GM18507 (cell line): ENCODE measurements around the gene TTLL11.
"Not testable (repeated sequence)": the region's sequence is repeated elsewhere in the genome, so short reads cannot be mapped to it uniquely, and the experiment has no call there.

ENCODE experiments used
- DNase-seq: peaks from one replicate; pipeline ENCODE4 v3.0.0; 2011; ENCODE audit warnings: low read depth; ENCODE audit not compliant: insufficient read length; ENCODE audit errors: extremely low spot score
- FAIRE-seq: peaks from 2 replicates; lab custom pipeline; 2011; peaks lifted over from hg19 to GRCh38; lab: Jason Lieb, UNC

Gene TTLL11

DNA sequence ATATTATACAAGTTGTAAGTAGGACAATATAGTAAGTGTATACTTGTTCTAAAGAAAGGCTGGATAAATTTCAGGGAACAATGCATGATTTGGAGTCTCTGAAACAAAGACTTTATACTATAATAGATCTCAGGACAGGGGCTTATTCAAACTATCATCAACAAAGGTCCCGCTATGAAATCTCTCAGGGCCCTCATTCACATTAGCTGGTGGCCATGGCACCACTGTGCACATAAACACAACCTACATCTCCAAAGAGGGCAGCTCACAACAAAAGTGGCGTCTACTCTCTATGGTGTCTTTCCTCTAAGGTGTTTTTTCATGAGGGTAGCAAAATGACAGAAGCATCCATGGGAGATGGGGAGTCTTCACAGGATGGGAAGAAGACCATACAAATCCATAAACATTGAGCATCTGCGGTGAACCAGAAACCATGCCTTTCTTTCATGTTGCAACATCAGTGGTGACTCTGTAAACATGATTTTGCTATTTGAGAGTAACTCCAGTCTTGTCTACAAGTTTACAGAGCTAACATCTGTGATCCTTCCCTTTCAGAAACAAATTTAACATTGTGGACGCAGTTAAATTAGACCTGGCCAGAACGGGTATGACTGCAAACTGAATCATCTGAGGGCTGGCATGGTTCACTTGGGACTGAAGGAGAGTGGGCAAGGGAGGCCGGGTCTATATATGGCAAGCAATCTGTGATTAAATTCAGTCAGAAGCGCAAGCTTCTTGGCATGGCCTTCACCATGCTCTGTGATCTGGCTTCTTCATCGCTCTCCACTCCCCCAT lies 5.5 kb downstream of the TTLL11 start:
- FAIRE-seq (no peak), DNase-seq (no peak)

DNA sequence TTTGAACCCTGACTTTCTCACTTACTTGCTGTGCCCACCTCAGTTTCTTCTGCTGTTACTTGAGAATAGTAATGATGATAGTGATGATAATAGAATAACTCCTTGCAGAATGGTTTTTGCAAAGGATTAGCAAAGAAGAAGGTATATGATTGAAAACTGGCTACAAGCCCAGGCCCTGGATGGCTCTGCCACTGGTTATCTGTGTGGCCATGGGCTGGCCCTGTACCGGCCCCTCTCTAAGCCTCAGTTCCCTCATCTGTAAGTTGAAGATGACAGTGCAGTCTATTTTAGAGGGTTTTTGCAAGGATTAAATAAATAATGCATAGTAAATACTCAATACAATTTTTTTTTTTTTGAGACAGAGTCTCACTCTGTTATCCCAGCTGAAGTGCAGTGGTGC lies 6.2 kb downstream of the TTLL11 start:
- DNase-seq (no peak), FAIRE-seq (no peak)

DNA sequence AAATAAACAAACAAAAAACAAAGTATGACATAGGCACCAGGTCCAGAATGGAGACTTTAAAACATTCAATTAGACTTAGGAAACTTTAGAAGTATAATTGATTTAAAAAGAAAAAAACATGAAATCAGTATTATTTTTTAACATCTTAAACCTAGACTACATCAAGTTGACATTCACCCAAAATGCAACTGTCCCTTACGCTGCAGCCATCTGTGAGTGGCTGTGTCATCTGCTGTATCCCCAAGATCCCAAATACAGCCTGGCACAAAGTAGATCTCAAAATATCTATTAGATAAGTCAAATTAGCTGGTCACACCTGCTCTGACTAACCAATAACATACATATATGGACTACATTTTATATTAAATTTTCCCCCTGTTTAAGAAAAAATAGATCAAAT lies 7.8 kb downstream of the TTLL11 start:
- no peak for FAIRE-seq
- no peak for DNase-seq

DNA sequence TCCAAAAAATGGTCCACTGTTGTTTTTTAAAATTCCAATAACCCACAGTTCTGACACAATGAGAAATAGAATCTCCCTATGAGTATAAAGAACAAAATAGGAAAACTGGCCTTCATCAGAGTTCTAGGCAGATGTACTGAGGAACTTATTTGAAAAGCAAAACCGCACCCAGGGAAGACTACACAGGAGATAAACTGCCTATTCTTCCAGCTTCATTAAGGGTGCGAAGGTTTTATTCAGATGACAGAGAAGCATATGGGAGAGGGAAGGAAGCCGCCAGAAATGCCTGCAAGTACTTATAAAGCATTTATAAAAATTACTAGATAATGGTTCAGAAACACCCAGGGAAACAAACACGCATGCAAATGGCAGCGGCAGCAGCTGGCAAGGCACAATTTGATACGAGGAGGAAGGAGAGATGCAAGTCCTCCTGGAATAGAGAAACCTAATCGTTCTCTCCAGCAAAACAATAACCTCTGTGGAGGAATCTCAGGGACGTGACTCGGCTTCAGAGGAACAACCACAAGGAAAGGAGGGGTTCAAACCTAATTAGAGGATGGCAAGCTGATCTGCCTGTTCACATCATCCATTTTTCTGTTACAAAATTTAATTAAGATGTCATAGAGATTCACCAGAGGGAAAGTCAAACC lies 9.0 kb downstream of the TTLL11 start:
- FAIRE-seq = no peak
- DNase-seq = no peak

DNA sequence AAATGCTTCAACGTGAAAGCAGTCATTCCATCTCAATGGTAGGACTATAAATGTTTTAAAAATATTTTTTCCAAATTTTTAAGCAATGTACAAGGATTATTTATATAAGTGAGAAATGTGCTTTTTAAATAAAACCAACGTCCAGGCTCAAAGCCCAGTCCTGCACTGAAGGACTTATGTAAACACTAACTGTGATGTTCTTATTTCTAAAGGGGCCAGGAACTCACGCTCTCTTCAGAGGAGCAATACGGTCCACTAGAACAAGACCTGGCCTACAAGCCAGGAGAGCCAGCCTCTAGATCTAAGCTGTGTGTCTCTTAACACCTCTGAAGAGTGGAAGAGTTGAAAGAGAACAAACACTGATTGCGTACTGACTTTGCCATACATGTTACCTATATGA lies 12.1 kb downstream of the TTLL11 start:
- DNase-seq (no peak), FAIRE-seq (no peak)

DNA sequence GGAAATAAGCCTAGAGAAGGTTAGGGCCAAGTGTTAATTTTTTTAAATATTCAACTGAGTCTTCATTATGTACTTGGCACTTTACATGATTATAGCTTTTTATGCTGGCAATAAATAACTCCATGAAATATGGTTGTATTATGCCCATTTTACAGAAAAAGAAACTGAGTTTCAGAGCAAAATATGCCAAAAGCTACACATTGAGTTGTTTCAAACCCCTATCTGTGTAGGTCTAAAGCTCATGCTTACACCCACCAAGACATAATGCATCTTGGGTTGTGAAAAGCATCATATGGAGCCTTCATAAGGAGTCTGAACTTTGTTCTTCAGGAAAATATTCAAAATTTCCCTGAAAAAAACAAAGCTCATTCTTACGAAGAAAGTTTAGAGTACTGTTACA lies 14.6 kb downstream of the TTLL11 start:
- FAIRE-seq (no peak), DNase-seq (no peak)

DNA sequence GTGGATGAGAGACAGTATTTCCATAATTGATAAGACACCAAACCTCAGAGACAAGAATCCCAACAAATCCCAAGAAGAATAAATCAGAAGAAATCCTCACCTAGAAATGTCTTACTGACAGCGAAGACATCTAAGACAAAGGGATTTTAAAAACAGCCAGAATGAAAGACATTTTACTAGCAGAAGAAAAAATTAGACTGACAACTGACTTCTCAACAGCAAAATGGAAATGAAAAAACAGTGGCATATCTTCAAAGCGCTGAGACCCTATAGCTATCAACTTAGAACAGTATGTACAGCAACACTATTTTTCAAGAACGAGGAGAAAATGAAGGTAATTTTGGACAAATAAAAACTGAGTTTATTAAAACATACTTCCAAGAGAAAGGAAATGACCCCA lies 16.3 kb downstream of the TTLL11 start:
- DNase-seq (no peak), FAIRE-seq (peak; percentile 18)

DNA sequence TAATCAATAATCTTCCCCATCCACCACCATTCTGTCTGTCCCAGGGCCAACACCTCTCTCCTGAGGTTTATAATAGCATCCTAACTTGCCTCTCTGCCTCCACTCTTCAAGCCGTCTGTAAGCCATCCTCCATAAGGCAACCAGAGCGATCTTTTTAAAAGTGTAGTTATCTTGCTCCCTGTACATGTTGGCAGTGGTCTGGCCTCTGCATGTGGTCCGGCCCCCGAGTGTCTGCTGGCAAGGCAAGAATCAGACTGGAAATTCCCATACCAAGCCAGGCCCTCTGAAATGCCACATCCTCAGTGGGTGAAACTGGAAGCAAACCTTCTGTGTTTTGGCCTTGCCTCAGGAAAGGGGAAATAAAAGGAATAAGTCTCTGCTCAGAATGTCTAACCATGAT lies 17.0 kb downstream of the TTLL11 start:
- no peak for DNase-seq
- no peak for FAIRE-seq

DNA sequence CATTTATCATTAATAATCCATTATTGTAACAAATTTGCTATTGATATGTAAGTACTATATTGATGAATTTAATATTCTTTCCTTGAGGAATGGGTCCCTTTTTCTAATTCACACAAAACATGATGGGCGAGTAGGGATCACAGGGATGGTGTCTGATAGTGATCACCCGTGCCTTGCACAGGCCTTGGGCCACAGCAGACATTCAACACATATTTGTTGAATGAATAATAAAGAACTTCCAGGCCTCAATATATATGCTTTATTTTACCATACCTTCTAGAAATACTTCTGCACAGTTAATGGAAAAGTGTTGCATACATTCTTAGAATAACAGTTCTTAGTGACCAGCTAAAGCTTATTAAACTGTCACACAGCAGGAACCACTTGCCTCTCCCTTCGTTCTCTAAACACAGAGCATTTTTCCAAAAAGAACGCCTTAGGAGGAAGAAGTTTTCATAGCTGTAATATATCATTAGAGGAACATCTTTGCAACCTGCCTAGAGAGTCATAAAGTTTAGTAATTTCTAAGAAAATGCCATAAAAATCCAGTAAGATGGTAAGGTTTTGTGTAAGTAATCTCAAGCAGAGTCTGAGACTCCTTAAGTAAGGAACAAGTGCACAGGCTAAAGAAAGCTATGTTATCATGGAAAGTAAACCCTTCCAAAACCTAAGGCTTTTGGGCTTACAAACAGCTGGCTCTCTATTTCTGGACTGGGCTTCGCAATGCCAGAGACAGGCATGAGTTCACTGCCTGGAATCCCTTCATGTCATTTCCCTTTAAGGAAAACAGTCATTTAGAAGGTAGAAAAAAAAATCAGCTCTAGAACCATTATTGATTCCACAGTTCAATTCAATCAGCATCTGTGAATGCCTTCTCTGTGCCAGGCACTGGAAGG lies 17.7 kb downstream of the TTLL11 start:
- DNase-seq (no peak), FAIRE-seq (no peak)

DNA sequence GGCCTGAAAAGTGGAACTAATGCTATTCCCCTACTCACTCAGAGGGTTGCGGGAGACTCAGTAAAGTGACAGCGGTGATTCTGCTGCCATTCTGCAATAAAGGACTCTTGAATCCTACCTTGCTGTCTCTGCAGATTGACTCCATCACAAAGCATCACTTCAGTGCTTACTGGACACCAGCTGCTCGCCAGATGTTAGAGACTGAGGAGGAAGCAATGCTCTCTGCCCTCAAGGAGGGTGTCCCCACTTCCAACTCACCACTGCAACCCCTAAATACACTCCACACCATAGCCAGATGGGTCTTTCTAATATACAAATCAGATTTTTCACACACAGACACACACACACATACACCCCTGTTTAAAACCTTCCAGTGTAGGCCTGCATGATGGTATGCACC lies 21.4 kb downstream of the TTLL11 start:
- DNase-seq (no peak), FAIRE-seq (no peak)

DNA sequence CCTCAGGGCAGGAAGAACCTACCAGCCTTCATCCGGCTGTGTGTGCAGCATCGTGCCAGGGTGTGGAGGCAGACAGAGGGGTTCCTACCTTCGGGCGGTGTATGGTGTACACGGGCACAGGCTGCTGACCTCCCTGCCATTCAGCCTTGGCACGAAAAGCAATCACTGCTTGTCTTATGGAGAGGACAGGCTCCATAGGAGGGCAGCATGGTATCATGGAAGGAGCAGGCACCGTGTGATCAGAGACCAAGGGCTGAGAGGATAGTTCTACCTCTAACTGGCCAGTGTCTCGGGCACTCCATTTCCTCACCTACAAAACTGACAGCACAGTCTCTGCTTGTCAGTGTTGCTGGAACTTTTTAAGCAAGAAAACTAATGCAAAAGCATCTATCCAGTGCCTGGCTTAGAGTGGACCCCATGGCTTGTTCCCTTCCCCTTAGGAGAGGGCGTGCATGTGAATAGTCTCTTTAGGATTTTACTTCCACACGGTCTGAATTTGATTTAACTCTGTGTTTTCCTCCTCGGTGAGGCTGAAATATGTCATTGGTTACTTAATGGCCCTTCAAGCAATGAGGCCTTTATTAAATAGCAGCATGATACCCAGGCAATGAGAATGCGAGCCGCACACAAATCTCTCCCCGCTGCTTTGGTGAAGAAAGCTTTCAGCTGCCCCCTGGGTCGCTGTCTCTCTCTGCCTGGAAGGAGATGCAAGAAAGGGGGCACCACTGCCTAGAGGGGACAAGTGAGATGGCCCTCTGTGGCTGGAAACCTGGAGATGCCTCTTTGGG lies 22.2 kb downstream of the TTLL11 start:
- DNase-seq (no peak), FAIRE-seq (no peak)

DNA sequence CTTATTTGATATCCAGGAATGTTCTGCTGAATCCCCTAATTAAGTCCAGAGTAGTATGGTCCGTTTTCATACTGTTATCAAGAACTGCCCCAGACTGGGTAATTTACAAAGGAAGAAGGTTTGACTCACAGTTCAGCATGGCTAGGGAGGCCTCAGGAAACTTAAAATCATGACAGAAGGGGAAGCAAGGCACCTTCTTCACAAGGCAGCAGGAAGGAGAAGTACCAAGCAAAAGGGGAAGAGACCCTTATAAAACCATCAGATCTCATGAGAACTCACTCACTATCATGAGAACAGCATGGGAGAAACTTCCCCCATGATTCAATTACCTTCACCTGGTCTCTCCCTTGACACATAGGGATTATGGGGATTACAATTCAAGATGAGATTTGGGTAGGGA lies 26.4 kb downstream of the TTLL11 start:
- not testable (repeated sequence) for DNase-seq, FAIRE-seq

DNA sequence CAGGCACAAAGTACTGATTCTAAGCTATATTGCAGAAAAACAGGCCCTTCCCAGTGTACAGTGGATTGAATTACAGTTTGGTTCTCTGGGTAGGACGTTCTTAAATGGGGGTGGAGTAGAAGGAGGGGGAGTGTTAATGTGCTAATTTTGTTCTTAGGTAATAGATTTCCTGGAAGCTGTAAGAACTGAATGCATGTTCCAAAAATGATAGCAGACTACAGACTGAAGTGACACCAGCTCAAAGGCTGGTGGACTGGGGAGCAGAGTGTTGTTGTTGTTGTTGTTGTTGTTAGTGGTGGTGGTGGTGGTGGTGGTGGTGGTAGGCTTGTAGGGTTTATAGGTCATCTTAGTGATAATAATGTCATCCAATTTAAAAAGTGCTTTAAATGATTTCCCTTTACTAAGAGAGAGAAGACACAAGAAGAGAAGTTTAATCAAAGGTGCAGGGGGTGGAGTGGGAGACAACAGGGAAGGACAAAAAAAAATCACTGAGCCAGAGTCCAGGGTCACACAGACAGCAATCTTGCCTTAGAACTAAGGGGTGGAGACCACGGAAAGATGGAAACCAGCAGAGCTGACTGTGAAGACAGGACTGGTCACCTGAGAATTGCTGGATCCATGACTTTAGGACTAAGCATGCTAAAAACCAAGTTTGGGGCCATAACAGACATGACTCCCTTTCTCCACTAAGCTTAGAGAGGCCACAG lies 27.0 kb downstream of the TTLL11 start:
- no peak for DNase-seq
- FAIRE-seq = no peak

DNA sequence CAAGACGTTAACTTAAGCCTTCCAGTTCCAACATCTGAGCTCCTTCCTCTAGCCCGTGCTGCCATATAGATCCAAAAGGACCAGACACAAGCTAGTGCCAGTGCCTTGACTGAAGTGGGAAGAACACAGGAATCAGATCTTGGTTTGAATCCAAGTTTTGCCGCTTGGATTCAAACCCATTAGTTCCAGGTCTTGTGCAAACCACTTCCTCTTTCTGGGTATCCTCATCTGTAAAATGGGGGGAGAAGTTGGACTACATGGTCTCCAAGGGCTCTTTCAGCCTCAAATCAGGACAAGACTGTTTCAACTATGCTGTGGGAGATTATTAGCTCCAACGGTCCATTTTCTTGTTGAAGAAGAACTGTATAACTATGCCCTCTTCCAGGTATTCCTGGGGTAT lies 32.6 kb downstream of the TTLL11 start:
- no peak for DNase-seq
- FAIRE-seq = no peak

DNA sequence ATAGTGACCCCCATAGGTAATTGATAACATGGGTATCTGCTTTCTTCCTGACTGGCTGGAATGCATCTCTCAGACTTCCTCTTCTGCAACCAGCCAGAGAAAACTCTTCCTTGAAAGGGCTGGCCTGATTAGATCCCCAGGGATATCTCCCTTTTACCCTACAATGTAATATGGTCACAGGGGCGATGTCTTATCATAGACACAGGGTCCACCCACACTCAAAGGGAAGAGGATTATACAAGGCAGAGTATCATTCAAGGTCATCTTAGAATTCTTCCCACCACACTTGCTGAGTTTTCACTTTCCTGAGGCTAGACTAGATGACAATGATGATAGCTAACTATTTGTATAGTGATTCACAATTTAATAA lies 33.2 kb downstream of the TTLL11 start:
- FAIRE-seq = no peak
- DNase-seq = no peak

DNA sequence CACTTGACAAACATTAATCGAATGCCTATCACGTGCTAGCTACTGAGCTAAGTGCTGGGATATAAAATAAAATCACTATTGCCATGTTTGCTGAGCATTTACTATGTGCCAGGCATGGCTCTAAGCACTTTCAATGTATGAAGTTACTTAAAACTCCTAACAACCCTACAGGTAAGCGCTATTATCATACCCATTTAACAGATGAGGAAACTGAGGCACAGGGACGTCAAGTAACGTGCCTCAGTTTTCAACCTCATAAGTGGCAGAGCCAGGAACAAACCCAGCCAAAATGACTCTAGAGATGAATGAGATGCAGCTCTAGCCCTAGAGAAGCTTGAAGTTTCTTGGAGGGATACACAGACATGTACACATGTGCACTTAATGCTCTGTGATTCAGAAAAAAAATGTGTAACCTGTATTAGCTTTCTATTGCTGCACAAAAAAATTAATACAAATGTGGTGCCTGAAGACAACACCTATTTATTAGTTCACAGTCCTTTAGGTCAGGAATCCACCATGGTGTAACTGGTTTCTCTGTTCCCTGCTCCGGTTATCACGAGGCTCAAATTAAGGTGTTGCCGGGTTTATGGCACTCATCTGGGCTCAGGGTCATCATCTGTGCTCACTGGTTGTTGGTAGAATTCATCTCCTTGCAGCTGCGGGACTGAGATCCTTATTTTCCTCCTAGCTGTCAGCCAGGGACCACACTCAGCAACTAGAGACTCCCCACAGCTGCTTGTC lies 33.7 kb downstream of the TTLL11 start:
- no peak for FAIRE-seq
- no peak for DNase-seq

DNA sequence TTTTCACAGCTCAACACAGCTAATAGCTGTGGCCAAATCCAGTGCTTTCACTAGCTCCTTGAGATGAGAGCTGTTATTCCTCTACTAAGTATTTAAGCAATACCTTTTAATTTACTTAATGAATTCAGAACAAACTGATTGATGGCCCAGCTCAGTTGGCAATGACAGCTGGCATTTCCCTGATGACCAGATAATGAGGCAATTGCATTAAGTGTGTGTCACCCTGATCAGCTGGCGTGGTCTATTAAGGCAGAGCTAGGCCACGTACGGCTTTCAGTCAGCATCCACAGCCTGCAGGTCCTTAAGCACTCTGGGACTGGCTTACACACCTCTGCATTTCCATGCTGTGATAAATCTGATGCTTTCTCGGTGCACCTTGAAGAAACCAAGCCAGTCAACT lies 34.4 kb downstream of the TTLL11 start:
- FAIRE-seq (no peak), DNase-seq (no peak)

DNA sequence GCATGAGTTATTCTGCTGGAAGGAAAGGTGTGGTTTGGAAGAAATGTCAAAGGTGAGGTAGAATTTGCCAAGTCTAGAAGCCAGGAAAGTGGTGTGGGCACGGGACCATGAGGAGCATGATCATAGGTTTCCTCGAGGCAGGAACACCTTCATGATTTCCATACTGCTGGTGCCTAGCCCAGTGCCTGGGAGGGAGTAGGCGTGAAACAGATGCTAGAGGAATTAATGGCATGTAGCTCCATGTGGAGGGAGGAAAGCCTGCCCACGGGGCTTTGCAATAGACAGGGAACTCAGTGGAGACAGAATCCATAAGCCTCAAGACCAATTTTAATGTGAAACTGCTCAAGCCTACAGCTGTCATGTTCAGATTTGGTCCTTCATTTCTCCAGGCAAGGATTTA lies 35.1 kb downstream of the TTLL11 start:
- no peak for FAIRE-seq
- DNase-seq = no peak
